PC-3 (cell line): ENCODE measurements around the gene BICRA. TPM values are rescaled to one million over a fixed set of nuclear protein-coding genes. Genes with fewer than 3 reads are reported as not detected.

Experiments used
- ATAC-seq: fragments of 200-7000 bp; cut with Tn5 transposase; 2 replicates; pipeline ENCODE4 v1.9.1; 2020; ENCODE audit warnings: mild to moderate bottlenecking, moderate library complexity
- Bru-seq: library from RNA; stranded (reverse); fragments of 400-500 nt; gene quantifications from one replicate; lab custom pipeline; 2021; lab: Mats Ljungman, UMichigan
- BruChase-seq, 2 experiments: library from RNA; stranded (reverse); fragments of 400-500 nt; gene quantifications; one replicate each; lab custom pipeline; 2021; lab: Mats Ljungman, UMichigan
- BruUV-seq: library from RNA; stranded (reverse); fragments of 400-500 nt; replicated peaks from 2 replicates; lab custom pipeline; 2021; lab: Mats Ljungman, UMichigan
- CTCF ChIA-PET: fragments of 300-600 bp; sonication (Branson Sonifier 250); formaldehyde crosslinking; loops from one replicate; lab custom pipeline; 2022; ENCODE audit warnings: antibody characterized with exemption; lab: Charles Lee
- POLR2A ChIA-PET: fragments of 300-600 bp; sonication (Branson Sonifier 250); formaldehyde crosslinking; loops from one replicate; lab custom pipeline; 2022; ENCODE audit warnings: antibody characterized with exemption; ENCODE audit not compliant: unreplicated experiment; lab: Charles Lee
- DNase-seq: peaks from one replicate; pipeline ENCODE4 v3.0.0-alpha.2; 2015
- H2AFZ ChIP-seq: fragments of 300-600 bp; sonication (generic); 2 replicates; pipeline ENCODE4 v1.6.0; 2016; ENCODE audit warnings: antibody characterized with exemption, low read length
- H3F3A ChIP-seq: fragments of 300-600 bp; sonication (generic); one replicate; pipeline ENCODE4 v1.6.0; 2017; ENCODE audit warnings: antibody characterized with exemption, low read length, control low read depth, mild to moderate bottlenecking; ENCODE audit not compliant: unreplicated experiment
- H3K27ac ChIP-seq: fragments of 300-600 bp; sonication (generic); 2 replicates; pipeline ENCODE4 v1.5.1; 2016; ENCODE audit warnings: mild to moderate bottlenecking, low read length
- H3K27me3 ChIP-seq: fragments of 300-600 bp; sonication (generic); 2 replicates; pipeline ENCODE4 v1.6.1; 2016; ENCODE audit warnings: low read length, mixed read lengths
- H3K36me3 ChIP-seq: fragments of 300-600 bp; sonication (generic); 2 replicates; pipeline ENCODE4 v1.6.1; 2016; ENCODE audit warnings: low read depth, mixed run types, low read length, mixed read lengths
- H3K4me1 ChIP-seq: fragments of 300-600 bp; sonication (generic); 2 replicates; pipeline ENCODE4 v1.5.1; 2016; ENCODE audit warnings: low read length; ENCODE audit not compliant: insufficient read depth
- H3K4me2 ChIP-seq: fragments of 300-600 bp; sonication (generic); 2 replicates; pipeline ENCODE4 v1.6.0; 2016; ENCODE audit warnings: low read length
- H3K4me3 ChIP-seq: fragments of 300-600 bp; sonication (generic); 2 replicates; pipeline ENCODE4 v1.5.1; 2016; ENCODE audit warnings: mild to moderate bottlenecking, low read length, mixed read lengths
- H3K79me2 ChIP-seq: fragments of 300-600 bp; sonication (generic); 2 replicates; pipeline ENCODE4 v1.6.1; 2017; ENCODE audit warnings: low read length, mixed read lengths
- H3K9ac ChIP-seq: fragments of 300-600 bp; sonication (generic); 2 replicates; pipeline ENCODE4 v1.6.0; 2016; ENCODE audit warnings: mild to moderate bottlenecking, low read length
- H3K9me2 ChIP-seq: fragments of 300-600 bp; sonication (generic); replicated peaks from 2 replicates; pipeline ENCODE4 v1.6.1; 2016; ENCODE audit warnings: mixed run types, low read length, mixed read lengths
- H3K9me3 ChIP-seq: fragments of 300-600 bp; sonication (generic); 2 replicates; pipeline ENCODE4 v1.6.1; 2016; ENCODE audit warnings: low read length, mixed read lengths
- H4K20me1 ChIP-seq: fragments of 300-600 bp; sonication (generic); 2 replicates; pipeline ENCODE4 v1.6.1; 2016; ENCODE audit warnings: low read length, mixed read lengths
- EZH2 ChIP-seq: fragments of 300-600 bp; sonication (generic); IDR thresholded peaks from one replicate; pipeline ENCODE4 v1.6.1; 2017; ENCODE audit warnings: antibody characterized with exemption, mild to moderate bottlenecking, low read length; ENCODE audit not compliant: unreplicated experiment
- EZH2phosphoT487 ChIP-seq: fragments of 300-600 bp; sonication (generic); IDR thresholded peaks from 2 replicates; pipeline ENCODE4 v1.6.1; 2018; ENCODE audit warnings: mild to moderate bottlenecking, antibody characterized with exemption, low read length, borderline replicate concordance
- intact Hi-C: fragments of 100-400 bp; cut with micrococcal nuclease; formaldehyde crosslinking; loops from 2 replicates; pipeline ENCODE4 v1.9.0; 2023
- long read RNA-seq: library from polyadenylated mRNA; unstranded; transcript quantifications from one replicate; pipeline ENCODE4 v2.0.0, GENCODE V29; 2021; ENCODE audit not compliant: unreplicated experiment
- total RNA-seq: library from RNA; depleted of rRNA; stranded (reverse); fragments of >200 nt; gene quantifications from 2 replicates; pipeline ENCODE4 v1.2.3, GENCODE V29; 2014; rRNA removed
- TF ChIP-seq, protein P1 (sequence below): fragments of 300-600 bp; sonication (generic); conservative IDR thresholded peaks from 2 replicates; pipeline ENCODE4 v1.5.1; 2017; ENCODE audit warnings: antibody characterized with exemption, low read depth, mild to moderate bottlenecking, low read length

The BICRA gene
- total RNA-seq, result 1.2 and 2.4 TPM in 2 replicates
- percentile 51 among the genes with signal in this experiment for Bru-seq, nascent RNA
- percentile 73 among the genes with signal in this experiment for BruChase-seq, experiment 1, labeled RNA remaining after a 6-hour chase
- percentile 77 among the genes with signal in this experiment for BruChase-seq, experiment 2, labeled RNA remaining after a 2-hour chase
- long read RNA-seq, transcript BICRA-203 (1 exons, 3,312 nt), result major isoform, 13 of 16 reads
- long read RNA-seq, partial matches to known transcripts, result 2 of 16 reads
- long read RNA-seq, other reads (novel, unspliced or antisense), result 1 of 16 reads

DNA sequence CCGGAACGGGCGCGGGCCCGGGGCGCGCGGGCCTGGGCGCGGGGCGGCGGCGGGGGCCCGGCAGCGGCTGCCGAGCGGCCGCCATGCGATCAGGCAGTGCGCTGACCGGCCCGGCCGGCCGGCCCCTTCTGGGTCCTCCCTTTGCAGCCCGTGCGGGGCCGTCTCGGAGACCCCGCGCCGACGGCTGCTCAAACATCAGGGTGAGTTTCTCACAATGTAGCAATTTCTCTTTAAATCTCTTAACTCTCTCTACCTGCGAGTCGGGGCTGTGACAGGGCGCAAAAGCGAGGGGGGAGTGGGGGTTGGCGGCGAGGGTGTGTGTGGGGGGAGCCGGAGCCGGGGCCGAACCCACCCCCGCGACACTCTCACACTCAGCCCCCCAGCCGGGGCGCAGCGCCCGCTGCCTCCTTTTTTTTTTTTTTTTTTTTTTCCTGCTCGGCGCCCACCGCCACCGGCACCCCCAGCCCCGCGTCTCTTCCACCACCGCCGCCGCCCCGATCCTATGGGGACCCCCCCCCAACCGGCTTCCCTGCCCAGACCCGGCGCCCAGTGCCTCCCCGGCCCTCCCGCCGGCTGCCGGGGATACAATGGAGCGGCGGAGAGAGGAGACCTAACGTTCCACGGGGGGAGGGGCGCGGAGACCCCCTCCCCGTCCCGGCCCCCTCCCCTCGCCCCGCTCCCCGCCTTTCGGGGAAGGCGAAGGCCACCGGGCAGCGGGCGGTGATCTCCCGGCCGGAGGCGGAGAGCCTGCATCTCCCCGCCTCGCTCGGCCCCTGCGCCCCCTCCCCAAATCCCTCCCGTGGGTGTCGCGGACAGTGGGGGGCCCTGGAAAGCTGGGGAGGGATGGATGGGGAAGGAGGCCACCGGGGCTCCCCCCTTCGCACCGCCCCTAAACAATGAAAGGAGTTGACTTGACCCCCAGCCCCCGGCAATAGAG, at the start of gene BICRA:
BICRA (plus strand) TSS at position 166 of the 937 bp plus-strand sequence. CDS start 64,441 bp downstream, outside the sequence.
- ATAC-seq (peak; percentile 39), DNase-seq (peak; percentile 73)
- peak within 1 kb of the TSS; percentile 68 for H3K27ac ChIP-seq
- peak within 1 kb of the TSS; percentile 95 for H3K4me3 ChIP-seq
- H3K27me3 ChIP-seq, result no peaks in the 10 kb centered on the region
- peak within 1 kb of the TSS; percentile 94 for H3K4me2 ChIP-seq
- peak within 1 kb of the TSS; percentile 97 for H3K9ac ChIP-seq
- H3K79me2 ChIP-seq, result peaks cover 64% of the 10 kb centered on the region
- no TSS peak for BruUV-seq
- H3K9me3 ChIP-seq, result no peaks in the 10 kb centered on the region
- TF ChIP-seq, protein P1, sequence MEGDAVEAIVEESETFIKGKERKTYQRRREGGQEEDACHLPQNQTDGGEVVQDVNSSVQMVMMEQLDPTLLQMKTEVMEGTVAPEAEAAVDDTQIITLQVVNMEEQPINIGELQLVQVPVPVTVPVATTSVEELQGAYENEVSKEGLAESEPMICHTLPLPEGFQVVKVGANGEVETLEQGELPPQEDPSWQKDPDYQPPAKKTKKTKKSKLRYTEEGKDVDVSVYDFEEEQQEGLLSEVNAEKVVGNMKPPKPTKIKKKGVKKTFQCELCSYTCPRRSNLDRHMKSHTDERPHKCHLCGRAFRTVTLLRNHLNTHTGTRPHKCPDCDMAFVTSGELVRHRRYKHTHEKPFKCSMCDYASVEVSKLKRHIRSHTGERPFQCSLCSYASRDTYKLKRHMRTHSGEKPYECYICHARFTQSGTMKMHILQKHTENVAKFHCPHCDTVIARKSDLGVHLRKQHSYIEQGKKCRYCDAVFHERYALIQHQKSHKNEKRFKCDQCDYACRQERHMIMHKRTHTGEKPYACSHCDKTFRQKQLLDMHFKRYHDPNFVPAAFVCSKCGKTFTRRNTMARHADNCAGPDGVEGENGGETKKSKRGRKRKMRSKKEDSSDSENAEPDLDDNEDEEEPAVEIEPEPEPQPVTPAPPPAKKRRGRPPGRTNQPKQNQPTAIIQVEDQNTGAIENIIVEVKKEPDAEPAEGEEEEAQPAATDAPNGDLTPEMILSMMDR, result no peak
- TF ChIP-seq EZH2phosphoT487, result no peak
- TF ChIP-seq EZH2, result no peak
- H3K4me1 ChIP-seq, result peaks cover 8% of the 10 kb centered on the region; the same call in 1 of the 2 replicates
- H2AFZ ChIP-seq, result peak within 1 kb of the TSS; percentile 93
- no peaks in the 10 kb centered on the region for H3K9me2 ChIP-seq
- H3K36me3 ChIP-seq, result no peaks in the 10 kb centered on the region
- intact Hi-C loops, result loop anchor here (1.0 to 10.0 kb wide), 3 partner anchors 9 to 94 kb away; partner anchors contain the start of gene NAPA
- no peaks in the 10 kb centered on the region for H3F3A ChIP-seq
- H4K20me1 ChIP-seq, result peaks cover 3% of the 10 kb centered on the region; the same call in 1 of the 2 replicates
- POLR2A ChIA-PET, result no interaction called here
- CTCF ChIA-PET, result no interaction called here

DNA sequence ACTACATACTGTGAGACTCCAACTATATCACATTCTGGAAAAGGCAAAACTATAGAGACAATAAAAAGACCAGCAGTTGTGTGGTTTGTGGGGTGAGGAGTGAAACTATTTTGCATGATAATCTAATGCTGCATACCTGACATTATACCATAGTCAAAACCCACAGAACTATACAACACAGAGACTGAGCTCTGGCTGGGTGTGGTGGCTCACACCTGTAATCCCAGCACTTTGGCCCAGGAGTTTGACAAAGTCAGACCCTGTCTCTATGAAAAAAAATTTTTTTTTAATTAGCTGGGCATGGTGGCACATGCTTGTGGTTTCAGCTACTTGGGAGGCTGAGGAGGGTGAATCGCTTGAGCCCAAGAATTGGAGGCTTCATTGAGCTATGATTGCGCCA, 47.9 kb upstream of the BICRA start:
- H3K27ac ChIP-seq, result no peak overlapping the region
- no peaks in the 10 kb centered on the region for H3K27me3 ChIP-seq
- DNase-seq (no peak), ATAC-seq (0 out of 2 replicates have a peak, but pooled peaks have one; percentile 19)
- H3K9ac ChIP-seq, result no peak overlapping the region
- no peak overlapping the region for H3K4me3 ChIP-seq
- intact Hi-C loops, result loop anchor here (1.0 to 5.0 kb wide), 2 partner anchors 39 to 44 kb away; partner anchors contain the start of gene NAPA
- no peaks in the 10 kb centered on the region for H3K9me3 ChIP-seq
- H3K4me2 ChIP-seq, result no peak overlapping the region
- no peak overlapping the region for H2AFZ ChIP-seq
- H3K36me3 ChIP-seq, result no peaks in the 10 kb centered on the region
- no peaks in the 10 kb centered on the region for H3F3A ChIP-seq
- ChIA-PET CTCF (interaction anchor here (0.6 to 1.0 kb wide), 2 partner anchors 20 to 146 kb away, joined by 3 to 5 read pairs; no protein-coding TSS in a partner anchor), POLR2A (interaction anchor here (0.6 to 0.7 kb wide), 2 partner anchors 308 to 498 kb away, joined by 4 to 19 read pairs; no protein-coding TSS in a partner anchor)
- no peaks in the 10 kb centered on the region for H4K20me1 ChIP-seq
- no peaks in the 10 kb centered on the region for H3K79me2 ChIP-seq
- BruUV-seq, result no TSS peak
- TF ChIP-seq EZH2 (no peak), EZH2phosphoT487 (no peak)
- TF ChIP-seq, protein P1, result no peak
- H3K4me1 ChIP-seq, result peaks cover 20% of the 10 kb centered on the region; the same call in 1 of the 2 replicates
- H3K9me2 ChIP-seq, result no peaks in the 10 kb centered on the region
